ENCODE results near the gene TTLL13.

The TTLL13 gene

GRCh38 chr15:90213818-90214204, 35.5 kb upstream of the TTLL13 start:
- in situ Hi-C loops (cut with HindIII; ENCODE audit: low sequenced_read_pairs) = no loop called here
- no peak for TF ChIP-seq CTCF (IDR thresholded peaks at IDR 0.05; ENCODE audit: low read depth, low read length, missing control alignments)
- no peak overlapping the region for H3K4me3 ChIP-seq (ENCODE audit: low read depth, low read length)
- no peak for DNase-seq (ENCODE audit: low read depth)

- TF ChIP-seq CTCF (IDR thresholded peaks at IDR 0.05; ENCODE audit: low read depth, low read length, missing control alignments) = peak; percentile 46
Measured at GRCh38 chr15:90214553-90215196, 34.7 kb upstream of the TTLL13 start.

GRCh38 chr15:90217671-90218394, 31.5 kb upstream of the TTLL13 start:
- in situ Hi-C loops (cut with HindIII; ENCODE audit: low sequenced_read_pairs) = loop anchor here (5.0 kb wide), 2 partner anchors 66 to 171 kb away; no protein-coding TSS in a partner anchor
- H3K4me3 ChIP-seq (ENCODE audit: low read depth, low read length) = no peak overlapping the region
- TF ChIP-seq CTCF (IDR thresholded peaks at IDR 0.05; ENCODE audit: low read depth, low read length, missing control alignments) = no peak
- DNase-seq (ENCODE audit: low read depth) = no peak

More at GRCh38 chr15:90214553-90215196, 34.7 kb upstream of the TTLL13 start:
- in situ Hi-C loops (cut with HindIII; ENCODE audit: low sequenced_read_pairs) = loop anchor here (5.0 kb wide), 2 partner anchors 62 to 167 kb away; no protein-coding TSS in a partner anchor
- H3K4me3 ChIP-seq (ENCODE audit: low read depth, low read length) = no peak overlapping the region
- DNase-seq (ENCODE audit: low read depth) = no peak

GRCh38 chr15:90219421-90220141, 29.8 kb upstream of the TTLL13 start:
- no peak overlapping the region for H3K4me3 ChIP-seq (ENCODE audit: low read depth, low read length)
- peak; percentile 82 for TF ChIP-seq CTCF (IDR thresholded peaks at IDR 0.05; ENCODE audit: low read depth, low read length, missing control alignments)

GRCh38 chr15:90221246-90221900, 28.0 kb upstream of the TTLL13 start:
- peak; percentile 57 for DNase-seq (ENCODE audit: low read depth)
- in situ Hi-C loops (cut with HindIII; ENCODE audit: low sequenced_read_pairs) = no loop called here

More at GRCh38 chr15:90219421-90220141, 29.8 kb upstream of the TTLL13 start:
- in situ Hi-C loops (cut with HindIII; ENCODE audit: low sequenced_read_pairs) = loop anchor here (5.0 kb wide), 2 partner anchors 67 to 172 kb away; no protein-coding TSS in a partner anchor
- DNase-seq (ENCODE audit: low read depth) = no peak

More at GRCh38 chr15:90221246-90221900, 28.0 kb upstream of the TTLL13 start:
- TF ChIP-seq CTCF (IDR thresholded peaks at IDR 0.05; ENCODE audit: low read depth, low read length, missing control alignments) = peak; percentile 90
- H3K4me3 ChIP-seq (ENCODE audit: low read depth, low read length) = no peak overlapping the region
